PC-9 (cell line): Measurements from ENCODE around the gene NUP54.

Source experiments
- CTCF ChIP-seq: fragments of 200-600 bp; sonication (generic); conservative IDR thresholded peaks from 2 replicates; pipeline ENCODE4 v1.6.1; 2017; ENCODE audit warnings: mixed run types, antibody characterized with exemption, mild to moderate bottlenecking, moderate library complexity
- EZH2 ChIP-seq: fragments of 200-600 bp; sonication (generic); IDR thresholded peaks from 2 replicates; pipeline ENCODE4 v1.8.0; 2017; ENCODE audit warnings: antibody characterized with exemption, low read depth

- TF ChIP-seq CTCF (peak; percentile 80), EZH2 (no peak)
Measured at GRCh38 chr4:76067652-76068286, 80.4 kb downstream of the NUP54 start.
